ENCODE results near the gene ANTXR1. TPM values are rescaled to one million over a fixed set of nuclear protein-coding genes. Genes with fewer than 3 reads are reported as not detected.

Gene ANTXR1
- total RNA-seq, 1 experiment from 2014 or later: 48.3 TPM

DNA sequence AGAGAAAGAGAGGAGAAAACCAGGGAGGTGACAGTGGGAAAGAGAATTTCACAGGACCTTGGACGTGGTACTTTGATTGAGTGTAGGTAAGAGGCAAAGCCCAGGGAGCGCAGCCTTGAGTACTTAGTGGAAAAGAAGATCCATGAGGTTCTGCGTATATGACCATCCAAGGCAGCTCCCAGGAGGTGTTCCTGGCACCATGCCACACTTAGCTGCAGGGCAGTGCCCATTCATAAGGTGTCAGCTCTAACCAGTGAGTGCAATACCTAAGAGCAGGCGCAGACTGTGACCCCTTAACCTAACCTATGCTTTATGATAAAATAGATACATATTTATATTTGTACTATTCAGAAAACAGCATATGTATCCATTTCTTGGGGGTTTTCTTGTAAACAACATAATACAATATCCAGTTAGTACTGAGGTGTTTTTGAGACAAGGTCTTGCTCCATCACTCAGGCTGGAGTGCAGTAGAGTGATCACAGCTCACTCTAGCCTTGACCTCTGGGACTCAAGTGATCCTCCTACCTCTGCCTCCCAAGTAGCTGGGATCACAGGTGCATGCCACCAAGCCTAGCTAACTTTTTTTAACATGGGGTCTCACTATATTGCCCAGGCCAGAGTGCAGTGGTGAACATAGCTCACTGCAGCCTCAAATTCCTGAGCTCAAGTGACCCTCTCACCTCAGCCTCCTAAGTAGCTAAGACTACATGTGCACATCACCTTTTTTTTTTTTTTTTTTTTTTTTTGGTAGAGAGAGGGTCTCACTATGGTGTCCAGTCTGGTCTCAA, 199.5 kb downstream of the ANTXR1 start:
- intact Hi-C loops (cut with micrococcal nuclease; ENCODE audit: unreplicated experiment): no loop called here

DNA sequence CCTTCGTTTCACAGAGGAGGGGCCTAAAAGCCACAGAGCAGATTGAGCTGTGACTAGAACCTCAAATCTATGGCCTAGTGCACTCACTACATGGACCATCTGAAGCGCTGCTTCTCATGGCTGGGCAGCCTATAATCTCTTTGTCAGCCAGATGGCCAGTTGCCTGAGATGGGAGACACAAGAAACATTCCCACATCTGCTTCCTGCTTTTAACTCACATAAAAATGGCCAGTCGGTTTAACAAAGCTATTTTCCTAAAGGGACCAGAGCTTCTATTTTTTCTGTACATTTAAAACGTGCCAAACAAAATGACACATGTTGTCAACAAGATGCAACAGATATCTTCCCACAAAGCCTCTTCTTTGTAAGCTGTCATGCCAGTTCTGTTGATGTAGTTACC, 200.2 kb downstream of the ANTXR1 start:
- Histone ChIP-seq H3F3A (ENCODE audit: insufficient read depth, low read depth) (no peaks in the 10 kb centered on the region), H3K9me2 (ENCODE audit: insufficient read depth) (no peaks in the 10 kb centered on the region), H3K27me3 (ENCODE audit: insufficient read depth, low read depth) (no peaks in the 10 kb centered on the region), H3K4me1 (replicated peaks; ENCODE audit: insufficient read depth) (no peaks in the 10 kb centered on the region), H2AFZ (no peak overlapping the region), H3K9me3 (ENCODE audit: insufficient read depth, low read depth) (no peaks in the 10 kb centered on the region), H3K36me3 (ENCODE audit: low read depth) (no peaks in the 10 kb centered on the region), H3K79me2 (ENCODE audit: low read depth) (no peaks in the 10 kb centered on the region), H3K4me3 (no peak overlapping the region), H4K20me1 (ENCODE audit: insufficient read depth) (no peaks in the 10 kb centered on the region), H3K4me2 (no peak overlapping the region), H3K27ac (no peak overlapping the region)
- TF ChIP-seq, protein P1, sequence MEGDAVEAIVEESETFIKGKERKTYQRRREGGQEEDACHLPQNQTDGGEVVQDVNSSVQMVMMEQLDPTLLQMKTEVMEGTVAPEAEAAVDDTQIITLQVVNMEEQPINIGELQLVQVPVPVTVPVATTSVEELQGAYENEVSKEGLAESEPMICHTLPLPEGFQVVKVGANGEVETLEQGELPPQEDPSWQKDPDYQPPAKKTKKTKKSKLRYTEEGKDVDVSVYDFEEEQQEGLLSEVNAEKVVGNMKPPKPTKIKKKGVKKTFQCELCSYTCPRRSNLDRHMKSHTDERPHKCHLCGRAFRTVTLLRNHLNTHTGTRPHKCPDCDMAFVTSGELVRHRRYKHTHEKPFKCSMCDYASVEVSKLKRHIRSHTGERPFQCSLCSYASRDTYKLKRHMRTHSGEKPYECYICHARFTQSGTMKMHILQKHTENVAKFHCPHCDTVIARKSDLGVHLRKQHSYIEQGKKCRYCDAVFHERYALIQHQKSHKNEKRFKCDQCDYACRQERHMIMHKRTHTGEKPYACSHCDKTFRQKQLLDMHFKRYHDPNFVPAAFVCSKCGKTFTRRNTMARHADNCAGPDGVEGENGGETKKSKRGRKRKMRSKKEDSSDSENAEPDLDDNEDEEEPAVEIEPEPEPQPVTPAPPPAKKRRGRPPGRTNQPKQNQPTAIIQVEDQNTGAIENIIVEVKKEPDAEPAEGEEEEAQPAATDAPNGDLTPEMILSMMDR (conservative IDR thresholded peaks at IDR 0.05): no peak
- no peak for TF ChIP-seq EZH2 (IDR thresholded peaks at IDR 0.05; ENCODE audit: low read depth)
- no TSS peak for BruUV-seq (replicated peaks)
- CTCF ChIA-PET: no interaction called here
- no peak for DNase-seq
- intact Hi-C loops (cut with micrococcal nuclease; ENCODE audit: unreplicated experiment): no loop called here
- POLR2A ChIA-PET (ENCODE audit: unreplicated experiment): no interaction called here

More for the DNA sequence above, 199.5 kb downstream of the ANTXR1 start:
- H3K4me3 ChIP-seq: no peak overlapping the region
- no peak for TF ChIP-seq EZH2 (IDR thresholded peaks at IDR 0.05; ENCODE audit: low read depth)
- TF ChIP-seq, protein P1 (conservative IDR thresholded peaks at IDR 0.05): no peak
- H3K36me3 ChIP-seq (ENCODE audit: low read depth): no peaks in the 10 kb centered on the region
- no peak for DNase-seq
- BruUV-seq (replicated peaks): no TSS peak
- H4K20me1 ChIP-seq (ENCODE audit: insufficient read depth): no peaks in the 10 kb centered on the region
- no peaks in the 10 kb centered on the region for H3K79me2 ChIP-seq (ENCODE audit: low read depth)
- no peak overlapping the region for H3K27ac ChIP-seq
- no peaks in the 10 kb centered on the region for H3K9me3 ChIP-seq (ENCODE audit: insufficient read depth, low read depth)
- no peaks in the 10 kb centered on the region for H3K9me2 ChIP-seq (ENCODE audit: insufficient read depth)
- H2AFZ ChIP-seq: no peak overlapping the region
- no peaks in the 10 kb centered on the region for H3K4me1 ChIP-seq (replicated peaks; ENCODE audit: insufficient read depth)
- CTCF ChIA-PET: no interaction called here
- H3F3A ChIP-seq (ENCODE audit: insufficient read depth, low read depth): no peaks in the 10 kb centered on the region
- H3K4me2 ChIP-seq: no peak overlapping the region
- no peaks in the 10 kb centered on the region for H3K27me3 ChIP-seq (ENCODE audit: insufficient read depth, low read depth)
- POLR2A ChIA-PET (ENCODE audit: unreplicated experiment): no interaction called here

GRCh38 chr2:69213782-69214181, 200.8 kb downstream of the ANTXR1 start:
- no TSS peak for BruUV-seq (replicated peaks)
- no peaks in the 10 kb centered on the region for H3K9me2 ChIP-seq (ENCODE audit: insufficient read depth)
- H3K27ac ChIP-seq: no peak overlapping the region
- no peaks in the 10 kb centered on the region for H3K79me2 ChIP-seq (ENCODE audit: low read depth)
- no peak overlapping the region for H3K4me3 ChIP-seq
- DNase-seq: no peak
- no peaks in the 10 kb centered on the region for H3F3A ChIP-seq (ENCODE audit: insufficient read depth, low read depth)
- H2AFZ ChIP-seq: no peak overlapping the region
- CTCF ChIA-PET: no interaction called here
- H3K9me3 ChIP-seq (ENCODE audit: insufficient read depth, low read depth): no peaks in the 10 kb centered on the region
- intact Hi-C loops (cut with micrococcal nuclease; ENCODE audit: unreplicated experiment): no loop called here
- no peak for TF ChIP-seq EZH2 (IDR thresholded peaks at IDR 0.05; ENCODE audit: low read depth)
- TF ChIP-seq, protein P1 (conservative IDR thresholded peaks at IDR 0.05): no peak
- H3K27me3 ChIP-seq (ENCODE audit: insufficient read depth, low read depth): no peaks in the 10 kb centered on the region
- no peaks in the 10 kb centered on the region for H3K4me1 ChIP-seq (replicated peaks; ENCODE audit: insufficient read depth)
- no peaks in the 10 kb centered on the region for H3K36me3 ChIP-seq (ENCODE audit: low read depth)
- POLR2A ChIA-PET (ENCODE audit: unreplicated experiment): no interaction called here
- H3K4me2 ChIP-seq: no peak overlapping the region
- H4K20me1 ChIP-seq (ENCODE audit: insufficient read depth): no peaks in the 10 kb centered on the region
